NCI-H2029 treated with DMSO at 0.1 percent for 48 hours (cell line): ENCODE measurements around the gene PTPRN2.

ENCODE experiments used
- DNase-seq: peaks from one replicate; lab custom pipeline; 2025; lab: John Stamatoyannopoulos, UW

The PTPRN2 gene

DNA sequence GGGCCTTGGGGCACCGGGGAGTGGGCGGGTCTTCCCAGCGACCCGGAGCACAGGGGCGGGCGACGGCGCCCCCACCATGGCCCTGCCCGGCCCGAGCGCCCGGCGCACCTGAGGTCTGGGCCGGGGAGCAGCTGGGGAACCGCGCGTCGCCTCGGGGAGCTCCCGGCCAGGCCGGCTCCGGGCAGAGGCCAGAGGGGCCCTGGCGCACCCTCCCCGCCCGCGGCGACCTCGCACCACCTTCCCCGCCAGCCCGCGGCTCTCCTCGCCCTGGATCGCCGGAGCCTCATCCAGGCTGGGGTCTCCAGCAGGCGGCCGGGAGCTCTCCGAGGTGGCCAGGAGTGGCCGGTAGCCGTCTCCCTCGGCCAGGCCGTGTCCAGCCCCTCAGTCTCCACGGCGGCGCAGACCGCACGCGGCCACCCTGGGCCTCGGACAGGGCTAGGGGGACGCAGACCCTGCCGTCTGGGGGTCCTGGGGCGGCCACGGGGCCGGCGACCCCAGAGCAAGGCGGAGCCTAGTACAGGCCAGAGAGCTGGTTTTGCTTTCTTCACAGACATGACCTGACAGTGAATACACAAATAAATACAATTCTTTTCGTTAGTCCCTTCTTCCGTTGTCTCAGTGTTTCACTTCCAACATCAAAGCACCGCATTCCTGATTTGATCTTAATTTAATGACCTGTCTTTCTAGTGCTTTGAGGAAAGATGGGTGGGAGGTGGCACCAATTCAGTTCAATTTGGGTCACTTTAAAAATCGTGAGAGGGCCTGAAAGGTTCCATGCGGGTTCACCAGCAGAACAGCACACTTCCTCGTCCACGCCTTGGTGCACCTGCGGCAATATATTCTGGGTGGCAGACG lies 893.9 kb downstream of the PTPRN2 start:
- no peak for DNase-seq

DNA sequence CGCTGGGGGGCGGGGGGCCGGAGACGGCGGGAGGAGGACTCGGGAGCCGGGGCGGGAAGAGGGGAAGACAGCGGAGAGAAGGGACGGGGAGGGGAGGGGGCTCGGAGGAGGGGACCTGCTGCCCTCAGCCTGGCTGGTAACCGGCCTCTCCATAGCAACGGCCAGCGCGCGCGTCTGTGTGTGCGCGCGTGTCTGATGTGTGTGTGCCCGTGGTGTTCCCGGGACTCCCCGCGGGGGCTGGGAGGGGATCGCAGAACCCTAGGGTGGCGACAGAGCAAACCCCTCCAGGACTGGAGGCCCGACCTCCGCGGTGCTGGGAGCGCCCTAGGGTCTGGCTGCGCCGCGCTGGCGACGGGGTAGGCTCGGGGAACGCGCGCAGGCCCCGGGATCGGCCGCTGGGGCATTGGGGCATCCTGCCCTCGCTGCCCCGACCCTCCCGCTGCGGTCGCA lies 894.5 kb downstream of the PTPRN2 start:
- DNase-seq, result no peak

DNA sequence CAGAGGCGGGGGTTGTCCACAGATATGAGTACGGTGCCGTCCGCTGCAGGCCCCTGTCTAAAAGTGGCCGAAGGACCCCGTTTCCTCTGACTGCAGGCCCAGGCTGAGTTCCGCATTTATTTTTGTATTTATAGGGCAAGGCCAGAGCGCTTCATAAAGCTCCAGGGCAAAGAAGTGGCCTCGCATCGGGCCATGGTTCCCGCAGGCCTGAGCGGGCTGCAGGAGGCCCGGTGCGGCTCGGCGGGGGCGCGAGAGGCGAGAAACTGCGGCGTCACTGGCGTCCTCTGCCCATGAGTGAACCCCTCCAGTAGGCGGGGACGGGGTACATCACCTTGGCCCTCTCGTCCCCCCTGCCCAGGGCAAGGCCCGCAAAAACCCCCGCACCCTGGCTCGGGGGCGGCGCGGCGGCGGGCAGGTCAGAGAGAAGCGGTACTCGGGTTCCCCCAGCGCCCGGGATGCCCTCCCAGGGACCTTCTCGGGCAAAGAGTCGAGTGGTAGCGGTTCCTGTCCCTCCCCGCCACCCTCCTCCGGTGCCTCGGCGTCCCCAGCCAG lies 895.1 kb downstream of the PTPRN2 start:
- DNase-seq, result no peak

DNA sequence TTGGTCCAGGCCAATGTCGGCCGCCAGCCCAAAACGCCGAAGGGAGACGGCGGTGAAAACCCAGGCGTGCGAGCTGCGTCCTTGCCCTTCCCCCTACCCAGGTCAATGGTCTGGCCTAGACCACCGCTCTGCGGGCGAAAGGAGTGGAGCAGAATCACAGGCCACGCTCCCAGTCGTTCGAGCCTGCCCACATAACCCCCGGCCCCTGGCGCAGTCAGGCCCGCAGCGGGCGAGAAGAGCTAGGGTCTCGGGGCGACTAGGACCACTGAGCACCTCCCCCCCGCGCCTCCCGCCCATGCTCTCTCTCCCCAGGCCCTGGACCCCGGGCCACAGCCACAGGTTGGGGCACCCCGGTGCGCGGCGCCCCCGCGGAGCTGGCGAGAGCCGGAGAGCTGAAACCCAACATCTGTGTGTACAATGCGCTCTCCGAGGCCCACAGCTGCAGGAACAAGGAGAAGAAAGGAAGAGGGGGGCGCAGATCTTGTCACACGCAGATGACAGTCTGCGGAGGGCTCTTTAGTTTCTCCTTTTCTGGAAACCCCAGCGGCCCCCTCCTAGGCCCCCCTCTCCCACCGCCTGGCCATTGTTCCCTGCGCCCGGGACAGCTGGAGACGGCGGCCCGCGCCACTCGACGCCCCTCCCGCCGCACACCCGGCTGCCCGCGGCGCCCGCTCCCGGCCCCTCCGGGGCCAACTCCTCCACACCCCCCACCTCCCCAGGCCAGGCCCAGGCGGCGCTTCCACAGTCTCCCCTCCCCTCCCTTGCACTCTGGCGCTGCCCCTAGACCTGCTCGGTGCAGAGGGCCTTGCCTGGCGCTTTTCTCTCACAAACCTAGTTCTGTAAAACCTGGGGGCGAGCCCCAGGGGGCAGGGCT lies 895.8 kb downstream of the PTPRN2 start:
- DNase-seq, result no peak

DNA sequence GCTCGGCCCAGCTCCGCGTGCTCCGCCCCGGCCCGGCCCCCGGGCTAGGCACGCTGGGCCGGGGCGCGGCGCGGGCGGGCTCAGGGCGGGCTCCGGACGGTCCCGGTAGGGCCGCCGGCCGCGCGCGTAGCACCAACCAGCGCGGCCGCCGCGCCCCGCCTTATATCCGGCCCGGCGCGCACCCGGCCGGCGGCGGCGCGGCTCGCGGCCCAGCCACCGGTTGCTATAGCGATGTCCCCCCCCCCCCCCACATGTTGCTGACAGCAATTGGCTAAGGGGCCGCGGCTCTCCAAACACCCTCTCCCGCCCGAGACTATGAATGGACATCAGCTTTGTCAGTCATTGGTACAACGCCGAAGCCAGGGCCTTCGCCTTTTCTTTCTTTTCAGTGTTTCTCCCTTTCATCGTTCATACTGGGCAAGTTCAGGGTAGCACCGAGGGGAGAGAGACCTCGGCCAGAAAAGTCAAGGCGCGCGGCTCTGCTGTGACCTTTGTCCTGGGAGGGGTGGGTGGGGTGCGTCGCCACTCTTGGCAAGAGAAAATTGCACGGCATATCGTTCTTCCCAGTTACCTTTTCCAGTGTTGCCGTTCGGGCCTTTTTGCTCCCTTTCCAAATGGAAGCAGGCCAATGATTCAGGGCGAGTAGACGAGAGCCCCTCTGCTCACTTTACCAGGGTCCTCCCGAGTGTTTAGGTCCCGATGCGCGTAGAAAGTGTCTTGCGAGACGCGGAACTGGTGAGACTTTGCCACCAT lies 896.6 kb downstream of the PTPRN2 start:
- DNase-seq, result peak; percentile 67

DNA sequence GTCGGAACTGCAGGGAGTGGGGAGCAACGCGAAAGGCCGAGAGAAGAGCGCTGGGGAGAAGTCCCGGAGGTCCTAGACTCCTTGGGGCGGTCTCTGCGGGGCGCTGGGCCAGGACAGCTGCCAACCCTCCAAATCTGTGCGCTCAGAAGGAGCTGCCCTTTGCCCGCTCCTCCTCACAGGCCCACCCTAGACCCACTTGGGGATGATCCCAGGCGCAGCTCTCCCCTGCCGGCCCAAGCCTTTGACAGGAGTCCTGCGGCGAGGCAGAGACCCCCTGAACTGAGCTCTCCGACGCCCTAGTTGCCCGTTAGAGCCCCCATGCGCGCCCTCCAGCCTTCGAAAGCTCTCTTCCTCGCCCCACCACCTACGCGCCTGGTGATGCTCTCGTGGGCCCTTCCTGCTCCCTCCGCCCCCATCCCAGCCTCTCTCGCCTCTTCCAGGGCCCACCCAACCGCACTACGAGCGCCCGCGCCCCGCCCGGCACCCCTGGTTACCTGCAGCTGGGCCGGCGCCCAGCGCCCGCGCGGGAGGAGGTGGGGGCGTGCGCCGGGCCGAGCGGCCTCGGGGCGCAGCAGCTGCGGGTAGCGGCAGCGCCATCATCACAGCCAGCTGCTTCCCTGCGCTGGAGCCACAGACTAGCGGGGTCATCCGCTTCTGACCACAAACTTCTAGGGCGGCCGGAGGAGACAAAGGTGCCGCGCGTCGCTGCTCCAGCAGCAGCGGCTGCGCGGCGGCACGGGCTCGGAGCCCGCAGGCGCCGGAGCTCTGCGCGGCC lies 897.4 kb downstream of the PTPRN2 start:
- DNase-seq, result no peak

DNA sequence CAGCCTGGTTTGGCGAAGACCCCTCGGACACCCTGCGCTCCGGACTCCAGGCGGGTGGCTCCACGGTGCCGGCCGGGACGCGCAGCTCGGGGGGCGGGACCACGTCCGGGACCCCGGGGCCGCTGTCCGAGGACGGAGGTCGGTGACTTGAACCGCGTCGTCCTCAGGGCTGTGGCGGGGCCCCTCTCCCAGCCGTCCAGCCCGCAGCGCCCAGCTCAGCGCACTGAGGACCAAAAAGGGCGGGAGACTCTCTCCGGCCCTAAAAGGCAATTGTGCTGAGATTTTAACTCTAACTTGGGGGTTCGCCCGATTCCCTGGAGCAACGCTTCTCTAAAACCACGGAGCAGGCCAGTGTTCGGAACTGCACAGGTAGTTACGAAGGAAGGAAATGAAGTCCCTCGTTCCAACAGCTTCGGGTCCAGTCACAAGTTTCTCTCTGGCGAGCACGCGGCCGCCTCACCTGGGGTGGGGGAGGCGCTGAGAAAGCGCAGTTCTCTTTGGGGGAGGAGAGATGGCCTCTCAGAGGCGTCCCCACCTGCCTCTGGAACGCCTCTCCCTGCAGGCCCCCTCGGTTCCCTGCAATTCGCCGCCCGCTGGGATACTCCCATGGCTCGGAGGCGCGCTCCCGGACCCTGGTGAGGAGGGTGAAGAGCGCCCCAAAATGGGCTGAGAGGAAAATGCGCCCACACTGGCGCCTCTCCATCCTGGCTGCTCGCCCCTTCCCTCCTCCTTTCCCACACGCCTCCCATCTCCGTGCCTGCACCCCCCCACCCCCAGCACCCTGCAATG lies 898.2 kb downstream of the PTPRN2 start:
- no peak for DNase-seq

DNA sequence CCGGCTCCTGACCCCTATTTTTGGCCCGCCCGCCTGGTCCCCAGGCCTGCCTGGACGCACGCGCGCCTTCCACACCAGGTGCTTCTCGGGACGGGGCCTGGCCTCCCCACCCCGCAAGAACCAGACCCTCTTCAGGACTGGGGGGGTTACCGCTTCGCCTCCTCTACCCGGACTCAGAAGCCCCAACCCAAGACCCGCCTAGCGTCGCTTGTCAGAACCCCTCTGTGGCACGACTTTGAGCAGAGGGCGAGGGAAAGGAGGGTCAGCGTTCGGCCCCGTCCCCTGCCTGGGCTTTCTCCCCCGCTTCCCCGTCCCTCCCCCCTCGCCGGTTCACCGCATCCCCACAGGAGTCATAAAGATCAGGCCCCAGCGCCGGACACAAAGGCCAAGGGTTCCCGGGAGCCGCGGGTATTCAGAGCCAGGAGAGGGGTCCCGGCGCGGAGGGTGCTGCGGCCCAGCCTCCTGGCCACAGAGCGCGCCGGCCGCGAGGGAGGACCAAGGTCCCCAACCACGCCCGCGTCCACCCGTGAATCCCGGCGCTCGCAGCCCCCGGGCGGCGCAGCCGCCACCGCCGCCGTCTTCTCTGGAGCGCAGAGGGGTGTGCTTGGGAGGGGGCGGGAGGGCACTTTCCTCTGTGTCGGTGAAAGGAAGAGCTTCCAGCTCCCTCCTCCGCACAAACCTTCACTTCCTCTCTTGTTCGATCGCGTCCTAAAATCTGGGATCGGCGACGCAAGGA lies 898.9 kb downstream of the PTPRN2 start:
- no peak for DNase-seq

DNA sequence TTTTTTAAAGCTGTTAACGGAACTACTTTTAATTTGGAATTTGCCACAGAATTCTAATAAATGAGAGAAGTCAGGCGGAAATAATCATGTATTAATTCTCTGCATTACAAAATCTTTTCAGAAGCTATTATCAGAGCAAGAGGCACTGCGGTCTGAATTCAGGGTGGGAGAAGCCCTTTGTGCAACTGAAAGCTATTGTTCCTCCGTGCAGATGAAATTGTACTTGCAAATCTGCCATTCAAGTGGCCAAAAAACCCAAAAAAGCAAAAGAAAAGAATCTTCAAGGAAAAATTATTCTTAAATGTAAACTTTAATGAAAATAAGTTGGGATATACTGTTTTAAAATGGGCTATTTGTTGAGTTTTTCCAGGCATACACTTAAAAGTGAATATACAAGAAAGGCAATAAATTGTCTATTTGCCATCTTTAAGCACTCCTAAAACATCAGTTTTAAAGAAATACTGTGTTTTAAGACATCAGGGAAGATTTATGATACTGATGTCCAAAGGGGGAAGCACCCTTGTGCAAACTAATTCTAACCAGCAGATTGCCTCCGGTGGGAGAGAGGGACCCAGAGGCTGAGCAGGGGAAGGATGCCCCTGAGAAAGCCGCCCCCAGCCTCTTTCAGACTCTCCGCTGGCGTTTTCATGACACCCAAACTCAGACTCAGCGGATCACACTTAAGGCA lies 899.6 kb downstream of the PTPRN2 start:
- no peak for DNase-seq

DNA sequence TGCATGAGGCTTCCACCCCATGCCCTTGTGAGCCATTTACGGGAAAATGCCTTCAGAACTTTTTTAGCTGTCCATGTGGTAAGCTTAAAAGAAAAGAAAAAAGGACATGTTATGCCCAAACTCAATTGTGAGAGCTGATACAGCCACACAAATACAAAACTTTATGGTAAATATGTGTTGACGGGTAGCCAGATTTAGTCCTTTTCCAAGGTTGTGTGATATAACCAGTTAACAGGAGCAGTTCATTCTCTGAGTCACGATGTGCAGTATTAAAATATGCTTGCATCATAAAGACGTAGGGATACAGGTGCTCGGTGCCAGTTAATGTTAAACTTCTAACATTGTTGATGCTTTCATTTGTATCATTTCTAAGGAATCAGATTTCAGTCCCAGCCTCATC lies 900.5 kb downstream of the PTPRN2 start:
- DNase-seq, result no peak

DNA sequence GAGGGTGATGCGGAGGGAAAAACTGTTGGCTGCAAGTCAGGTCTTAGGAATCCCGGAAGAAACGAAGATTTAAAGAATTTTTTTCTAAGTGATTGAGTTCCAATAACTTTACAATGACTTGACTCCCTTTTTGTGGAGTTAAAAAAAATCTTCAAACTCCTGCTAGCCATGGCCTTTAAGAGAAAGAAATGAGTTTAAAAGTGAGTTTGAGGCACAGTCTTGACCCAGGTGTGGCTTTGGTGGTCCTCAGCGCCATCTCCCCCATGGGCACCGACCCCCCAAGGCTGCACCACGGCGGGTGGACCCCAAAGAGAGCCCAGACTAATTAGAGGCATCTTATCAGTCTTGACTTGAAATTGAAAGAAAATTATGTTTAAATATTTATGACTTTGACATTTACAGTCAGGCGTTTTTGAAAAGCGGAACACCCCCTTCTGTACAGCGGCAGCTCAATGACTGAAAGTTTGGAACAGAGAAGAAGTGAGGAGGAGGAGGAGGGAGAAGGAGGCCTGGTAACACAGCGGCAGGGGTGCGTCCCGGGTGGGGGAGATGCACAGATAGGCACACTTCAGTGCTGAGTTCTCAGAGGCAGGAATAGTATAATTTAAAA lies 901.2 kb downstream of the PTPRN2 start:
- no peak for DNase-seq

DNA sequence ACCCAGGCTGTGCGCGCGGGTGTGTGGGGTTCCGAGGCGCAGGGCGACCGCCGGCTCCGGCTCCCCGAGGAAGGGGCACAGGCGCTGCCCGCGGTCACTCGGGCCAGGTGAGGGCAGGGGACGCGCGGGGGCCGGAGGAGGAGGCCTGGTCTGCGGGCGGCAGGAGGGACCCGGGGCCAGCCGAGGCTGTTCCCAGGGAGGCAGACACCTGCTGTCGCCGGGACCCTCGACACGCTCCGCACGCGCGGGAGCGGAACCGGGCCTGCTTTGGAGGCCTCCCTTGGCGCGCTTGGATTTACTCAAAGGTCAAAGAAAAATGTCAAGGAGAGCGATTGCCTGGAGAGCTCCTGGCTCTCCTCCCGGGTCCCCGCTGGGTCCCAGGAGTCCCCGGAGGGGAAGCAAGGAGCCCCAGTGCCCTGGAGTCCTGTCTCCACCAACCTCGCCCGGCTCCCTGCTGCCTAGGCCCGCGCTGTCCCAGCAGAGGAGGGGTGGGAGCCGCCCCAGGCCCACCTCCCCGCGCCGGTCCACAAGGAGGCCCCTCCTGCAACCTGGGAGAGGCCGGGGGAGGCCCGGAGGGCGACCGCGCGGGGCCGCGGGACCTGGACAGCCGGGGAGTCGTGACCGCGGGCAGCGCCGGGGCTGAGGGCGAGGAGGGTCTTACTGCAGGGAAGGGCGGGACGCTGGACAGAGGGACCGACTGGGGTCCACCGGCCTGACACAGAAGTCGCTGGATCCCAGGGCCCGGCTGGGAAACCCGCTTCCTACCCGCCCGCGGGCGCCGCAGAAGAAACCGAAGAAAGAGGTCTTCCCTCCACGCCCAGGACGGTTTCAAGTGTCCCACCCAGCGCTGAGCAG lies 902.0 kb downstream of the PTPRN2 start:
- no peak for DNase-seq

DNA sequence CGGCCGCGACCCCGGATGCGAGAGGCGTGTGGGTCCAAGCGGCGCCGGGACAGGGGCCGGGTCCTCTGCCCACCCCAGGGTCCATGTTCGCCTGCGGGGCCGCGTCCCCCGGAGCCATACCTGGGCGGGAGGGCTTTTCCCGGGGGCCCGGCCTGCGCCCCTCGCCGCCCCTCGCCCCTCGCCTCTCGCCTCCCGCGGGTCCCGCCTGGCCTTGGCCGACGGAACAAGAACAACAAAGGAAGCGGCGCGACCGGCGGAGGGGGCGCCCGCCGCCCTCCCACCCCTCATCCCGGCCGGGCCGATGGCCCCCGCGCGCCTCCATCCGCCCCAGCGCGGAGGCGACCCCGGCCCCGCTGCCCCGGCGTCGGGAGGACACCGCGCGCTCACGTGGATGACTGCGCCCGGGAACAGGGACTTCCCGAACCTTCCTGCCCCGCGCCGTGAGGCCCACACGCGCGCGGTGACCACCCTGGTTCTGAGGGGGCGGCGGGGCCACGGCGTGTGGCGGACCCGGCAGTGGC lies 902.7 kb downstream of the PTPRN2 start:
- DNase-seq, result no peak

DNA sequence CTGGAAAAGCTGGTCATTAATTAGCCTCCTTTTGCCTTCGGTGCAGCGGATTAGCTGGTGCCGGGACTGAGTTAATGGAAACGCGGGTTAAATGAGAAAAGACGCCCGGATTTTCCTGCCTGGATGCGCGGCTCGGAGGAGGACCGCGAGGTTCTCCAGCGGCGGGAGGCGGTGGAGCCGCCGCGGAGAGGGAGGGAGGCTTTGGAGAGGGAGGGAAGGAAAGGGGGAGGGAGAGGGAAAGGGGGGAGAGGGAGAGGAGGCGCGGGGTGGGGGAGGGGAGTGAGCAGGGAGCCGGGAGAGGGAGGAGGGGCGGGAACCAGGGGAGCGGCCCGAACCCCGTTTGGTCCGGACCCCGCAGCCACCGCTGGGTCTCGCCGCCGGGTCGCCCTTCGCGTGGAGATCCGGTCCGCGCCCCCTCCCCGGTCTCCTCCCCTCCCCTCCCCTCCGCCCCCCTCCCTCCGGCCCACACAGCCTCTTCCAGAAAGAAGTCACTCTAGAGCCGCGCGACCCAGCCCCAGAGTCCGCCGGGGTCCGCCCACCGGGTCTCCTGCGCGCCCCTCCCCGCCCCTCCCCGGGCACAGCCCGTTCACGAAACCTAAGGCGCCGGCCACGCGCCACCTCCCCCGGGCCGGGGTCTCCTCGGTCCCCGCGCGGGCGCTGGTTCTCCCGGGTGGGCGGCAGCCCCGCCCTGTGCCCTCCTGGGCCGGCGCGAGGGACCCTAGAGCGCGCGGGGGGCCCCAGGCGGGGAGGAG lies 903.3 kb downstream of the PTPRN2 start:
- no peak for DNase-seq

DNA sequence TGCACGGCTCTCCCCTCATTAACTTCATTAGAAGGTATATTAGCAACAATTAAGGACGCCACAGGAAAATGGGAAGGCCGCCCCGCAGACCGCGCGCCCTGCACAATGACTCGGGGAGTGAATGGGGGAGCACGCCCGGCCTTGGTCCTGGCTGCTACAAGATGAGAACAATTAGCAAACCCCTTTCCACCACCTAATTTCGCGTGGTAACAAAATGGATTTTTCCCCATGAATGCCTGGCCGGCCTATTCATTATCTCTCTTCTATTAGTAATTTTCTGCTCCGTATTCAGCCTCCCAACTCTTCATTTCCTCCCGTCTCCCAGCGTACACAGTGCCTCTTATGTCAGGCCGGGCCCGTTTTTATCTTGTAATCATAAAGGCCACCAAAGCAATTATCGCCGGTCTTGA lies 903.9 kb downstream of the PTPRN2 start:
- DNase-seq, result no peak

DNA sequence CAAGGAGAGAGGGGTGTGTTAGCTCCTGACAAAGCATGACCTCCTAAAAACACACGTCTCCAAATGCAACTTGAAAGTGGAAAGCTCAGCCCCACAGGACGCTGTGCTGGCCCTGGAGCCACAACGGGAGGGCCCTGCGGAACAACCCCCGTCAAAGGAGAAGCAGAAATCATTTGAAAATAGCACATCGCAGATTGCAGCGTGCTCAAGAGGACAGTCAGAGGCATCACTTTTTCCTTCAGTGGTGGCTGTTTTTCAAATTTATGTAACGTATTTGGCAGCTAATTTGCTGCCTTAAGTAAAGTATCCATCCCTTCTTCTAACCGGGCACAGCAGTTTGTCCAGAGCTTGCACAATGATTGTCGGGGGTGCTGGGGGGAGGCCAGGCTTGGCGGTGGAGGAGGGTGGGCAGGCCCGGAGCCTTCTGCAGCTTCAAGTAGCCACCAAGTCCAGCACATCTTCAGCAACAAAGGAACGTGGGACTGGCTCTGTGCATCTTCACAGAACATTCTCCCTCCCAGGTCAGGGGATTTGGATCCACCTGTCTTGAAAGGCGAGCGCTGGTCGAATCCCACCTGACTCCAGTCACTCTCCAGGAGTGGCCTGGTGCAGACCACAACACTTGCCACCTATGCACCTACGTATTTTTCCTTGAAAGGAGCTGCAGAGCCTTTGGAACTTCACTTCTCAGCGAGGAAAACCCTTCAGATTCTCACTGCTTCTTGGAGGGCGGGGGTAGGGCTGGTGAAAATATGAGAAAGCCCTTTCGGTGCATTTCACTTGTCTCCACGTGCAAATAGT lies 904.5 kb downstream of the PTPRN2 start:
- no peak for DNase-seq
